22Rv1 (cell line): ENCODE measurements around the gene CFAP65.

ENCODE experiments used
- ZFX ChIP-seq: fragments of 450-650 bp; IDR thresholded peaks from 2 replicates; pipeline ENCODE4 v1.6.1; 2017; ENCODE audit warnings: antibody characterized with exemption, borderline replicate concordance
- TF ChIP-seq, protein P1 (sequence below): fragments of 450-650 bp; IDR thresholded peaks from 2 replicates; pipeline ENCODE4 v1.5.1; 2017; ENCODE audit warnings: mild to moderate bottlenecking

GRCh38 chr2:219060821-219061791 lies 19.8 kb upstream of the CFAP65 start, which contains the start of gene IHH:
- TF ChIP-seq, protein P1, sequence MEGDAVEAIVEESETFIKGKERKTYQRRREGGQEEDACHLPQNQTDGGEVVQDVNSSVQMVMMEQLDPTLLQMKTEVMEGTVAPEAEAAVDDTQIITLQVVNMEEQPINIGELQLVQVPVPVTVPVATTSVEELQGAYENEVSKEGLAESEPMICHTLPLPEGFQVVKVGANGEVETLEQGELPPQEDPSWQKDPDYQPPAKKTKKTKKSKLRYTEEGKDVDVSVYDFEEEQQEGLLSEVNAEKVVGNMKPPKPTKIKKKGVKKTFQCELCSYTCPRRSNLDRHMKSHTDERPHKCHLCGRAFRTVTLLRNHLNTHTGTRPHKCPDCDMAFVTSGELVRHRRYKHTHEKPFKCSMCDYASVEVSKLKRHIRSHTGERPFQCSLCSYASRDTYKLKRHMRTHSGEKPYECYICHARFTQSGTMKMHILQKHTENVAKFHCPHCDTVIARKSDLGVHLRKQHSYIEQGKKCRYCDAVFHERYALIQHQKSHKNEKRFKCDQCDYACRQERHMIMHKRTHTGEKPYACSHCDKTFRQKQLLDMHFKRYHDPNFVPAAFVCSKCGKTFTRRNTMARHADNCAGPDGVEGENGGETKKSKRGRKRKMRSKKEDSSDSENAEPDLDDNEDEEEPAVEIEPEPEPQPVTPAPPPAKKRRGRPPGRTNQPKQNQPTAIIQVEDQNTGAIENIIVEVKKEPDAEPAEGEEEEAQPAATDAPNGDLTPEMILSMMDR: no peak
- no peak for TF ChIP-seq ZFX
